Stimulated activated CD8-positive, alpha-beta memory T cell treated with anti-CD3 and anti-CD28 coated beads, Interleukin-15, amount 100 ng/mL, for 1 hour (primary cell): Measurements from ENCODE around the gene SIN3B.
"Not testable (repeated sequence)": the region's sequence is repeated elsewhere in the genome, so short reads cannot be mapped to it uniquely, and the experiment has no call there.

Experiments
- DNase-seq: peaks from one replicate; pipeline ENCODE4 v3.0.0-alpha.2; 2020; ENCODE audit warnings: low read depth

Gene SIN3B

GRCh38 chr19:16829010-16829821 lies at the start of gene SIN3B:
SIN3B (plus strand) TSS chr19:16829398; CDS start chr19:16829421, 23 bp downstream.
- DNase-seq, result peak; percentile 77

- DNase-seq, result no peak
Measured at GRCh38 chr19:16779539-16780163, 49.5 kb upstream of the SIN3B start.

- no peak for DNase-seq
Measured at GRCh38 chr19:16782719-16783118, 46.5 kb upstream of the SIN3B start.

- DNase-seq, result no peak
Measured at GRCh38 chr19:16788479-16788878, 40.7 kb upstream of the SIN3B start.

- DNase-seq, result no peak
Measured at GRCh38 chr19:16789238-16789637, 40.0 kb upstream of the SIN3B start.

- no peak for DNase-seq
Measured at GRCh38 chr19:16790051-16790450, 39.1 kb upstream of the SIN3B start.

- no peak for DNase-seq
Measured at GRCh38 chr19:16791942-16792341, 37.3 kb upstream of the SIN3B start.

GRCh38 chr19:16794456-16795441 lies 34.4 kb upstream of the SIN3B start:
- no peak for DNase-seq

- DNase-seq, result no peak
Measured at GRCh38 chr19:16795731-16796130, 33.5 kb upstream of the SIN3B start.

- no peak for DNase-seq
Measured at GRCh38 chr19:16797876-16798275, 31.3 kb upstream of the SIN3B start.

GRCh38 chr19:16798326-16798725 lies 30.9 kb upstream of the SIN3B start:
- not testable (repeated sequence) for DNase-seq

GRCh38 chr19:16799740-16800139 lies 29.5 kb upstream of the SIN3B start:
- DNase-seq, result no peak

GRCh38 chr19:16801600-16802013 lies 27.6 kb upstream of the SIN3B start:
- no peak for DNase-seq

GRCh38 chr19:16804176-16804575 lies 25.0 kb upstream of the SIN3B start:
- no peak for DNase-seq

- DNase-seq, result no peak
Measured at GRCh38 chr19:16807549-16808284, 21.5 kb upstream of the SIN3B start.

GRCh38 chr19:16814526-16815100 lies 14.6 kb upstream of the SIN3B start:
- no peak for DNase-seq

- DNase-seq, result no peak
Measured at GRCh38 chr19:16820056-16820455, 9.1 kb upstream of the SIN3B start.

GRCh38 chr19:16821081-16821480 lies 8.1 kb upstream of the SIN3B start:
- no peak for DNase-seq

- no peak for DNase-seq
Measured at GRCh38 chr19:16822648-16823047, 6.5 kb upstream of the SIN3B start.

GRCh38 chr19:16824658-16825311 lies 4.4 kb upstream of the SIN3B start:
- DNase-seq, result no peak
